Activated B cell treated with CpG ODN at 0.5 μM for 24 hours (primary cell): ENCODE data around the gene CFD. TPM values are rescaled to one million over a fixed set of nuclear protein-coding genes. Genes with fewer than 3 reads are reported as not detected.
"Not testable (repeated sequence)": the region's sequence is repeated elsewhere in the genome, so short reads cannot be mapped to it uniquely, and the experiment has no call there.

Experiments used
- ATAC-seq: fragments of 200-7000 bp; cut with Tn5 transposase; one replicate; pipeline ENCODE4 v1.10.0; 2021; ENCODE audit warnings: low read depth, mild to moderate bottlenecking, moderate library complexity
- CTCF ChIA-PET: fragments of 350-600 bp; sonication (Branson Sonifier 250); formaldehyde crosslinking; loops from one replicate; lab custom pipeline; 2021; ENCODE audit warnings: antibody characterized with exemption; lab: Charles Lee
- POLR2A ChIA-PET: fragments of 350-600 bp; sonication (Branson Sonifier 250); formaldehyde crosslinking; loops from one replicate; lab custom pipeline; 2021; ENCODE audit warnings: antibody characterized with exemption; lab: Charles Lee
- DNase-seq: peaks from one replicate; pipeline ENCODE4 v3.0.0; 2022
- H3K27ac Mint-ChIP-seq: one replicate; pipeline ENCODE4 v1.8.0; 2020; ENCODE audit warnings: mixed read lengths
- H3K27me3 Mint-ChIP-seq: one replicate; pipeline ENCODE4 v1.8.0; 2021; ENCODE audit warnings: mixed read lengths
- H3K36me3 Mint-ChIP-seq: one replicate; pipeline ENCODE4 v1.8.0; 2021; ENCODE audit warnings: low read depth, mixed read lengths
- H3K4me1 Mint-ChIP-seq: one replicate; pipeline ENCODE4 v1.8.0; 2021; ENCODE audit warnings: mixed read lengths
- H3K4me3 Mint-ChIP-seq: one replicate; pipeline ENCODE4 v1.8.0; 2020; ENCODE audit warnings: mild to moderate bottlenecking, mixed read lengths
- H3K9me3 Mint-ChIP-seq: one replicate; pipeline ENCODE4 v1.8.0; 2020; ENCODE audit warnings: mixed read lengths
- intact Hi-C: fragments of 100-400 bp; cut with micrococcal nuclease; formaldehyde crosslinking; loops from one replicate; pipeline ENCODE4 v1.15.1; 2024
- total RNA-seq: library from RNA; stranded (reverse); gene quantifications from 2 replicates; pipeline ENCODE4 v1.2.3, GENCODE V29; 2022
- TF ChIP-seq, protein P1 (sequence below): fragments of 200-600 bp; IDR thresholded peaks from one replicate; pipeline ENCODE4 v1.8.0; 2022; ENCODE audit warnings: antibody characterized with exemption, mild to moderate bottlenecking

The CFD gene
- total RNA-seq, 1 donor from 2014 or later, result not detected

DNA sequence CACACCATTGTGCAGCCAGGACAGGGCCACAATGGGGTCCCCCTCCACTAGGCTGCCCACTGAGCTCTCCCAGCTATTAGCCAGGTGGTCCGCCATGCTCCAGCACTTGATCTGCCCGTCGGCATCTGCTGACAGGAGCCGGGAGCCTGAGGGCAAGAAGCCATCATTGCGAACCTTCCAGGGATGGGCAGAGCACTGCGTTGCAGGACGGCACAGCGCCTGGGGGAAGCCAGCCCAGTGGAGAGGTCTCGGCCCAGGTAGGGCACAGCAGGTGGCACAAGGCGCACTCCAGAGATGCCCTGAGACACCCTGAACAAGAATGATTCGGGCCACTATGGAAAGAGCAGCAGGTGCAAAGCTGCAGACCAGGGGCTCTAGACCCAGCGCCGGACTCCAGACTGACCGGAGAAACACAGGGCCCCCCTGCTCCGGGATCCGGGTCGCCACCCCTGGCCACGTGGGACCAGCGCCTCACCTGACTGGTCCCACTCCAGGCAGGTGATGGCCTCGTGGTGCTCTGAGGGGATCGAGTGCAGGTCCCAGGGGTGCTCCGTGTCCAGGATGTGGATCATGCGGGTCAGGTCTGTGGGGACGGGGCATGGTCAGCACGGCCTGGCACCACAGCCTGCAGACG lies 30.3 kb downstream of the CFD start:
- DNase-seq, result no peak
- Mint-ChIP-seq H3K4me1 (peaks cover 18% of the 10 kb centered on the region), H3K4me3 (no peak overlapping the region), H3K36me3 (peaks cover 38% of the 10 kb centered on the region), H3K9me3 (no peaks in the 10 kb centered on the region), H3K27ac (no peak overlapping the region), H3K27me3 (no peaks in the 10 kb centered on the region)
- ChIA-PET CTCF (no interaction called here), POLR2A (no interaction called here)
- no peak for ATAC-seq
- intact Hi-C loops, result no loop called here
- TF ChIP-seq, protein P1, sequence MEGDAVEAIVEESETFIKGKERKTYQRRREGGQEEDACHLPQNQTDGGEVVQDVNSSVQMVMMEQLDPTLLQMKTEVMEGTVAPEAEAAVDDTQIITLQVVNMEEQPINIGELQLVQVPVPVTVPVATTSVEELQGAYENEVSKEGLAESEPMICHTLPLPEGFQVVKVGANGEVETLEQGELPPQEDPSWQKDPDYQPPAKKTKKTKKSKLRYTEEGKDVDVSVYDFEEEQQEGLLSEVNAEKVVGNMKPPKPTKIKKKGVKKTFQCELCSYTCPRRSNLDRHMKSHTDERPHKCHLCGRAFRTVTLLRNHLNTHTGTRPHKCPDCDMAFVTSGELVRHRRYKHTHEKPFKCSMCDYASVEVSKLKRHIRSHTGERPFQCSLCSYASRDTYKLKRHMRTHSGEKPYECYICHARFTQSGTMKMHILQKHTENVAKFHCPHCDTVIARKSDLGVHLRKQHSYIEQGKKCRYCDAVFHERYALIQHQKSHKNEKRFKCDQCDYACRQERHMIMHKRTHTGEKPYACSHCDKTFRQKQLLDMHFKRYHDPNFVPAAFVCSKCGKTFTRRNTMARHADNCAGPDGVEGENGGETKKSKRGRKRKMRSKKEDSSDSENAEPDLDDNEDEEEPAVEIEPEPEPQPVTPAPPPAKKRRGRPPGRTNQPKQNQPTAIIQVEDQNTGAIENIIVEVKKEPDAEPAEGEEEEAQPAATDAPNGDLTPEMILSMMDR, result no peak

DNA sequence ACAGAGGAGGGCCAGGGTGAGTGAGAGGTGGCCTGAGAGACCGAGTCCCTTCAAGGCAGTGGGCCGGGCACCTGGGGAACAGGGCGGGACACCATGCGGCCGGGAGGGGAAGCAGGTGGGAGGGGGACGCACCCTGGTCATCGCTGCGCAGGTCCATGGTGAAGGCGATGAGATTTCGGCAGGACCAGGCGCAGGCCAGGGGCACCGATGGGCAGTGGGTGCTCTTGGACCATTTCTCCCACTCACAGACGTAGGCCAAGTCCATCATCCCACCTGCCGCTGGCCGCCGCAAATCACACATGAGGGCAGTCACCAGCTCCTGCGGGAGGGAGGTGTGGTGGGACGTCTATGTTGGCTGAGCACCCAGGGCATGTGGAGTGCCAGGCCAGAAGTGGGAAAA lies 31.4 kb downstream of the CFD start:
- peaks cover 35% of the 10 kb centered on the region for H3K36me3 Mint-ChIP-seq
- H3K4me1 Mint-ChIP-seq, result peaks cover 18% of the 10 kb centered on the region
- DNase-seq (no peak), ATAC-seq (no peak)
- ChIA-PET CTCF (no interaction called here), POLR2A (no interaction called here)
- intact Hi-C loops, result no loop called here
- no peaks in the 10 kb centered on the region for H3K27me3 Mint-ChIP-seq
- peak overlapping the region; percentile 31 for H3K27ac Mint-ChIP-seq
- peak overlapping the region; percentile 59 for H3K4me3 Mint-ChIP-seq
- H3K9me3 Mint-ChIP-seq, result no peaks in the 10 kb centered on the region
- TF ChIP-seq, protein P1, result no peak

DNA sequence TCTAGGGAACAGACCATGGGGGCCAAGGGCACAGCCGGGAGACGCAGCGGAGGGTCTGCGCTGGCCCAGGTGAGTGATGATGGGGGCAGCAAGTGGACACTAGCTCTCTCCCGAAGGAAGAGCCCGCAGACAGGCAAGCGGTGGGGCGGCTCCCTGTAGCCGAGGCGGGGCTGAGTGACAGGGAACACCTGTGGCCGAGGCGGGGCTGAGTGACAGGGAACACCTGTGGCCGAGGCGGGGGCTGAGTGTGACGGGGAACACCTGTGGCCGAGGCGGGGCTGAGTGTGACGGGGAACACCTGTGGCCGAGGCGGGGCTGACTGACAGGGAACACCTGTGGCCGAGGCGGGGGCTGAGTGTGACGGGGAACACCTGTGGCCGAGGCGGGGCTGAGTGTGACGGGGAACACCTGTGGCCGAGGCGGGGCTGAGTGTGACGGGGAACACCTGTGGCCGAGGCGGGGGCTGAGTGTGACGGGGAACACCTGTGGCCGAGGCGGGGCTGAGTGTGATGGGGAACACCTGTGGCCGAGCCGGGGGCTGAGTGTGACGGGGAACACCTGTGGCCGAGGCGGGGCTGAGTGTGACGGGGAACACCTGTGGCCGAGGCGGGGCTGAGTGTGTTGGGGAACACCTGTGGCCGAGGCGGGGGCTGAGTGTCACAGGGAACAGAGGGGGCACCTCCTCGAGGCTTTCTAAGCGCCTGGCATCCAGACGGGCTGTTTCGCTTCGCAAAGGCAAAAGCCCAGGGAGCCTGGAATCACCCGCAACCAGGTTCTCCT lies 32.1 kb downstream of the CFD start:
- DNase-seq, ATAC-seq, CTCF ChIA-PET, H3K27me3 Mint-ChIP-seq, H3K9me3 Mint-ChIP-seq: not testable (repeated sequence)
- peaks cover 21% of the 10 kb centered on the region for H3K4me1 Mint-ChIP-seq
- H3K27ac Mint-ChIP-seq, result peak overlapping the region; percentile 76
- POLR2A ChIA-PET, result interaction anchor here (1.6 to 7.8 kb wide), 3 partner anchors 15 to 26 kb away, joined by 7 to 213 read pairs (median 16); partner anchors contain the start of gene R3HDM4
- intact Hi-C loops, result loop anchor here (2.0 kb wide), 1 partner anchor 19 kb away; no protein-coding TSS in a partner anchor
- H3K36me3 Mint-ChIP-seq, result peaks cover 37% of the 10 kb centered on the region
- H3K4me3 Mint-ChIP-seq, result peak overlapping the region; percentile 82

DNA sequence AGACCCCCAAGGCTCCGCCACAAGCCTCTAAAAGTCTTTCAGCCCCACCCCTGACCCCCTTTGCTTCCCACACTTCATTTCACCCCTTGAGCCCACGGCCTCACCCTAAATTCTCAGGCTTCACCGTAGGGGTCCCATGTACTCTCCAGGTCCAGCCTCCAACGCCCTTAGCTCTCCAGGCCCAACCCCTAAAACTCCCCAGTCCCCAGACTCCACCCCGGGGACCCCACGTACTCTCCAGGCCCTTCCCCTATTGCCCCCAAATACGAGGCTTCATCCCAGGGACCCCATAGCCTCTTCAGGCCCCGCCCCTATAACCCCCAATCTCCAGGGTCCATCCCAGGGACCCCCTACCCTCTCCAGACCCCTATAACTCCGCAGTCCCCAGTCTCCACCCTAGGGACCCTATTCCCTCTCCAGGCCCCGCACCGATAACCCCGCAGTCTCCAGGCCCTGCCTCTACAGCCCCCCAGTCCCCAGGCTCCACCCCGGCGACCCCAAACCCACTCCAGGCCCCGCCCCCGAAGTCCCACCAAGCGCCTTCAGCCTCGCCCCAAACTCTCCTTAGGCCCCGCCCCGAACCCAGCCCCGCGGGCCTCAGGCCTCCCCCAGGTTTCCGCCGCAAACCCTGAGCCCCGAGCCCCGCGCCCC lies 32.9 kb downstream of the CFD start:
- peaks cover 39% of the 10 kb centered on the region for H3K36me3 Mint-ChIP-seq
- TF ChIP-seq, protein P1, result no peak
- peaks cover 21% of the 10 kb centered on the region for H3K4me1 Mint-ChIP-seq
- ChIA-PET POLR2A (interaction anchor here (1.0 to 7.8 kb wide), 13 partner anchors 13 to 377 kb away, joined by 3 to 213 read pairs (median 7); partner anchors contain the start of genes CIRBP, PTBP1, R3HDM4 and WDR18), CTCF (interaction anchor here (1.2 kb wide), 1 partner anchor 28 kb away, joined by 5 read pairs; no protein-coding TSS in a partner anchor)
- H3K4me3 Mint-ChIP-seq, result peak overlapping the region; percentile 82
- no peaks in the 10 kb centered on the region for H3K27me3 Mint-ChIP-seq
- DNase-seq, result no peak
- no peaks in the 10 kb centered on the region for H3K9me3 Mint-ChIP-seq
- H3K27ac Mint-ChIP-seq, result peak overlapping the region; percentile 76
- peak; percentile 34 for ATAC-seq
- intact Hi-C loops, result loop anchor here (2.0 kb wide), 1 partner anchor 20 kb away; no protein-coding TSS in a partner anchor

DNA sequence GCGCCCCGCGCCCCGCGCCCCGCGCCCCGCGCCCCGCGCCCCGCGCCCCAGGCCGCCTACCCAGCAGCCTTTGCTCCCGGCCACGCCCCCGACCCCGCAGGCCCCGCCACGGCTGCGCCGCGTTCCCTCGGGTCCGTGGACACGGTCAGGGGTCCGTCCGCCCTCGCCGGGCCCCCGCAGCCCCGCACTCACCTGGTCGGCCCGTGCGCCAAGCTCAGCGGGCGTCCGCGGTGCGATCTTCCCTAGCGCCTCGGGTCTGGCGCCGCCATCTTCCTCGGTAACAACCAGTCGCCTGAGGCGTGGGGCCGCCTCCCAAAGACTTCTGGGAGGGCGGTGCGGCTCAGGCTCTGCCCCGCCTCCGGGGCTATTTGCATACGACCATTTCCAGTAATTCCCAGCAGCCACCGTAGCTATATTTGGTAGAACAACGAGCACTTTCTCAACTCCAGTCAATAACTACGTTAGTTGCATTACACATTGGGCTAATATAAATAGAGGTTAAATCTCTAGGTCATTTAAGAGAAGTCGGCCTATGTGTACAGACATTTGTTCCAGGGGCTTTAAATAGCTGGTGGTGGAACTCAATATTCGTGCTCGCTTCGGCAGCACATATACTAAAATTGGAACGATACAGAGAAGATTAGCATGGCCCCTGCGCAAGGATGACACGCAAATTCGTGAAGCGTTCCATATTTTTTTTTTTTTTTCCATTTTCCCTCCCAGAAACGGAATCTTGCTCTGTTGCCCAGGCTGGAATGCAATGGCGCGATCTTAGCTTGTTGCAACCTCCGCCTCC lies 33.6 kb downstream of the CFD start, which contains the start of the genes MED16 and RNU6-9:
TSS of gene MED16 (minus strand) at position 294 of the 796 bp plus-strand sequence. CDS start 2,056 bp downstream, outside the sequence.
TSS of gene RNU6-9 (plus strand) at position 591 of the 796 bp plus-strand sequence.
- Mint-ChIP-seq H3K27me3 (no peaks in the 10 kb centered on the region), H3K4me1 (peaks cover 21% of the 10 kb centered on the region), H3K4me3 (peak within 1 kb of the TSS; percentile 91), H3K36me3 (peaks cover 41% of the 10 kb centered on the region), H3K9me3 (no peaks in the 10 kb centered on the region), H3K27ac (peak within 1 kb of the TSS; percentile 99)
- POLR2A ChIA-PET, result interaction anchor here (0.7 to 7.8 kb wide), 16 partner anchors 14 to 382 kb away, joined by 3 to 213 read pairs (median 6); partner anchors contain the start of genes CIRBP, FAM174C, PTBP1 and R3HDM4
- ATAC-seq (peak; percentile 93), DNase-seq (peak; percentile 87)
- TF ChIP-seq, protein P1, result no peak
- CTCF ChIA-PET, result interaction anchor here (0.9 to 1.2 kb wide), 3 partner anchors 14 to 29 kb away, joined by 5 to 6 read pairs (median 5); no protein-coding TSS in a partner anchor
- intact Hi-C loops, result loop anchor here (1.0 to 2.0 kb wide), 5 partner anchors 16 to 96 kb away; partner anchors contain the start of genes KISS1R and PTBP1
